ENCODE results near the gene NR1D2.

NR1D2 gene

DNA sequence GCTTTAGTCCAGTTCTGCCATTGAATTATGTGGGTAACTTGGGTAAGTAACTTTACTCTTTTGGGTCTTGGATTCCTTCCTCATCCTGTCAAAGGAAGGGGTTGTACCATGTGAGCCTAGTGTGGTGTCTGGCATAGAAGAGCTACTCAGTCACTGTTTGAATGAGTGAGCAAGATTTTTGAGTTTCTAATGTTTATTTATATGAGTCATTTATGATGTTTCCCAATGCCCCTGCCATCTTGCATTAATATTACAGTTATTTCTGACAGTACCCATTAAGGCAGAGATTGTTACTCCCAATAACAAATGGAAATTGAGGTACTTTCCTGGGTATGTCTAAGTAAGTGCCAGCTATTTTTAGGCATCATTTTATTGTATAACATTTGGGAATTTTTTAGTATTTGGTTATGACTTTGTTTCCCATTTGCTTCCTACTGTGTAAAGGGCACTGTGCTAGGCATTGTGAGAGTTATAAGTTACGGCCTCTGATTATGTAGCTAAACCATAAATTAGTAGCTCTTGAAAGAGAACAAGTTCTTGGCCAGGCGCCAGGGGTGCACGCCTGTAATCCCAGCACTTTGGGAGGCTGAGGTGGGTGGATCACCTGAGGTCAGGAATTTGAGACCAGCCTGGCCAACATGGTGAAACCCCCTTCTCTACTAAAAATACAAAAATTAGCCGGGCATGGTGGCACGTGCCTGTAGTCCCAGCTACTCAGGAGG lies 23.5 kb downstream of the NR1D2 start:
- DNase-seq, result peak in 2 of 3 experiments; percentile 7 to 55

- DNase-seq, result no peak
These were observed 24.3 kb downstream of the NR1D2 start for GRCh38 chr3:23969393-23969792.

- DNase-seq, result no peak
These were observed 26.6 kb downstream of the NR1D2 start for GRCh38 chr3:23971684-23972083.

DNA sequence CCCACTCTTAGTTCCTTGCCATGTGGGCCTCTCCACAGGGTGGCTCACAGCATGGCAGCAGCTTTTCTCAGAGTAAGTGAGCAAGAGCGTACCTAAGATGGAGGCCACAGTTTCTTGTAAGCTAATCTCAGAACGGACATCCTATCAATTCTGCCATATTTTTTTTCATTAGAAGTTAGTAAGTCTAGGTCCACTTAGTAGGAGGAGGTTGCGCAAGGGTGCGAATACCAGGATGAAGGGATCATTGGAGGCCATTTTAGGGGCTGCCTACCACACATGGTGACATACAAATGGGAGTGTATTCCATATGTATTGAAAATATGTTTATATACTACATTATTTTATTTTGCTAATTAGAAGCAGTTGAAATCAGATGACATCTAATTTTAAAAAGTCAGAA lies 31.5 kb downstream of the NR1D2 start:
- DNase-seq, result no peak

DNA sequence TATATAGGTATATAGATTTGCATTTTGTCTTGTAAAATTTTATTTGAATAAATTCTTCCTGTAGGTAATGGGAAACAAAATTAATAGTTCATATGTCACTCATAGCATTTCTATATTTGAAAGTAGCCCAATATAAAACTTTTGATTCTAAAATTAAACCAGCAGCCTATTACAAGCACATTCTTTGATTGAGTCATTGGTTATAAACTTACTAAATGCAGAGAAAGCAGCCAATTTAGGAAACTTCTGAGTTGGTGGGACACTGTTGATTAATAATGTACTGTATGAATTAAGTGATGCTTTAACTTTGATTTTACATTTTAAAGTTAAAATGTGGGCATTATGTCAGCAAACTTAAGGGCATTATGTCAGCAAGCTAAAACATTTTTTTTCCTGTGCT lies 34.5 kb downstream of the NR1D2 start:
- DNase-seq, result no peak

GRCh38 chr3:23981136-23981535 lies 36.0 kb downstream of the NR1D2 start:
- DNase-seq, result no peak

DNA sequence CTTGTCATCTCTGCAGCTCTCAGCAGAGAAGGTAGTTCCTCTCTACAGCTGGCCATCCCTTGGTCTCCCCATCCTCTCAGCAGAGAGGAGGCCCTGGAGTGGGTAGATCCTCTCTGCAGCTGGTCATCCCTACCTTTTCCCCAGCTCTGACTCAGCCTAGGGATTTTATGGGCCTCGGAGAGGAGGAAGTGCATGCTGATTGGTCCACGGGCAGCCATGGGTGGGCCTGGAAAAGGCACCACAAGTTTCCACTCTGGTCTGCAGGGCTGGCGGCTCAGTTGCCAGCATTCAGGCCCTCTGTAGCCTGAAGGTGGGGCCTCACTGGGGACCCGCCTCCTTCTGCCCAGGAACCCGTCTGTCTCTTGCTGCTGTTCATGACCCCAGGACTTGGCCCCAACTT lies 36.9 kb downstream of the NR1D2 start:
- DNase-seq, result no peak

GRCh38 chr3:23984934-23985333 lies 39.8 kb downstream of the NR1D2 start:
- no peak for DNase-seq

DNA sequence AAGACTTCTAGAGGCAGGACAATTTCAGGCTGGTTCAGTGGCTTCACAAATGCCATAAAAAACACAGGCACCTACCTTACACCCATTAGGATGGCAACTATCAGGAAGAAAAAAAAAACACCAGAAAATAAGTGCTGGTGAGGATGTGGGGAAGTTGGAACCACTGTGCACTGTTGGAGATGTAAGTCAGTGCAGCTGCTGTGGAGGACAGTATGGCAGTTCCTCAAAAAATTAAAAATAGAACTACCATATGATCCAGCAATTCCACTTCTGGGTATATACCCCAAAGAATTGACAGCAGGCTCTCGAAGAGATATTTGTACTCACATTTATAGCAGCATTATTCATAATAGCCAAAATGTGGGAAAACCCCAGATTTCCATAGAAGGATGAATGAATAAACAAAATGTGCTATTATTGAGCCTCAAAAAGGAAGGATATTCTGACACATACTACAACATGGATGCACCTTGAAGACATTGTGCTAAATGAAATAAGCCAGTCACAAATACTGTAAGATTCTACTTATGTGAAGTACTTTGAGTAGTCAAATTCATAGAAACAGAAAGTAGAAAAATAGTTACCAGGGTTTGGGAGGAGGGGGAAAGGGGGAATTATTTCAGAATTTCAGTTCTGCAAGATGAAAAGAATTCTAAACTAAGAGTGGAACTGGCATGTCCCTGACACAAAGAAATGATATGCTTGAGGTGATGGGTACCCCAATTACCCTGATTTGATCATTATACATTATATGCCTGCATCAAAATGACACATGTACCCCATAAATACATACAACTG lies 40.9 kb downstream of the NR1D2 start:
- no peak for DNase-seq

- DNase-seq, result no peak
These were observed 42.3 kb downstream of the NR1D2 start for GRCh38 chr3:23987356-23987755.

DNA sequence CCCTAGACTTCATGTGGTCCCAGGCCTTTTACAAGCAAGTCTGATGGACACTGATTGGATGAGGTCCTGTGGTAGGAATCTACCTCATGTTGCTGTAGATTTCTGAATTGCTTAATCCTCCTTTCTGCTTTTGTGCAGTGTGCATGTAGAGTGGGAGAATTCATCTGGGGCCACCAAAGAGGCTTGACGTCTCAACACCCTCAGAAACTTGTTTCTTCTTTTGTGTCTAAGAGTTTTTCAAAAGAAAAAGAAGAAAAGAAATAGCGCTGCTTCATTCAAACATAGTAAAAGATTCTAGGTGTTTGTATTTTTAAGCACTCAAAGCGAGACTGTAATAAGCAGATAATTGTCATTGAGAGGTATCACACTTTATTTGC lies 46.2 kb downstream of the NR1D2 start:
- DNase-seq, result peak in 2 of 3 experiments; percentile 34 to 79

DNA sequence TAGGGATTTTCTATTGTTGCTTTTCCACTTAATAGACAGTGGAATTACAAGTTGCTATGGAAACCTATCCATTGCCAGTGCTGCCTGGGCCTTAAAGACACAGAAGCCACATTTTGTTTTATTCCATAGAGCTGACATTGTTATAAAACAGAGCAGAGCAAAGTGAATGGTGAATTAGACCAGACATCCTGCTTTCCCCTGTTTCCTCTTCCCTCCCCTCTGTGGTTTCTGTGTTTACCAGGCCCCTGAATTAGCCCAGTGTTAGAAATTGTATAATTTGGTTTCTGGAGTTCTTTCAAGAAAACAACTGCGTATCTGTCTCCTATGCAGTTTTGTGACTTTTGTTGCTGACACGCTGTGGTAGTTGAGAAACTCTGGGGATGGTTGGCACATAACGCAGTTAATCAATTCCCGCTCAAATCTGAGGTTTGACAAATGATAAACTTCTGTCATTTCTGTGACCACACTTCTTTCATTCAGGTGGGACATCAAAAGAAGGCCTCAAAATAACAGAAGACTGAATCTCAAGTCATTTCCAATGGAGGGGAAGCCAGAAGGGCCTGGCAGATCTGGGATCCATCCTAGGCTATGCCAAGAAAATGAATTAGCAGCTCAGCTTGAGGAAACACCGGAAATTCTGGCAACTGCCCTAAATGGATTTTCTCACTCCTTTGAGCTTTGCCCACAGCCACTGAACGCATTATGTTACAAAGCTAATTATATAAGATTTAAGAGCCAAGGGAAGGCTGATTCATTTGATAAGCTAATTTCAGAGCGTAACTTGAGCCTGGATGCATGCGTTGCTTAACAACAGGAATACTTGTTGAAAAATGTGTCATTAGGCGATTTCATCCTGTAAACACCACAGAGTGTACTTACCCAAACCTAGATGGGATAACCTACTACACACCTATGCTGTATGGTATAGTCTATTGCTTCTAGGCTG lies 46.9 kb downstream of the NR1D2 start:
- peak in 2 of 3 experiments; percentile 43 to 79 for DNase-seq

DNA sequence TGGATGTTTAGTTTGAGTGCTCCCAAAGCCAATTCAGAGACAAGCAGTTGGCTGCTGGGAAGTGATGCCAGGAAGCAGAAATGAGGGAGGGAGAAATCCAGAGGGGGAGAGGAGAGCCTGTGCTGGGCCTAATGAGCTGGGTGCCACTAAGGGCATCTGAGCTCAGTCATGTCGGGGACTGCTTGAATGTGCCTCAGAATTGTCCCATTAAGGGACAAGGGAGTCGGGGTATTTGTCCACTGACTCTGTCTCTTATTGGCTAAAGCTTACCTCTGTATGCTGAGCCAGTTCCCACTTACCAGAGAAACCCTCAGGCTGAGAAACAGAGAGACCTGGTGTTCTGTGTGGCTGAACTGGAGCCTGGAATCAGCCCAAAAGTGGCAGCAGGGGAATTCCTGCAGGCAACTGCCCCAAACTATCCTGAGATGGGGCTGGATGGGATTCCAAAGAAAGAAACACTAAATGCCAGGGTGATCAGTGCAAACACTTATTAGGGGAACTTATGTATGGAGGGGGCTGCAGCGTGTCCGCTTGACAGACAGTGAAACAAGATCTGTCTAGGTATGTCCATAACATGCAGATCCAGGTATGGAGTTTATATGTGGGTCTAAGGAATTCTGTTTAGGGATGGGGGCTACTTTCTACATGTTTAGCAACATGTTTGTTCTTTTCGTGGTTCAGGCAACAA lies 48.6 kb downstream of the NR1D2 start:
- DNase-seq, result no peak

- no peak for DNase-seq
These were observed 49.1 kb downstream of the NR1D2 start for GRCh38 chr3:23994244-23994569.

DNA sequence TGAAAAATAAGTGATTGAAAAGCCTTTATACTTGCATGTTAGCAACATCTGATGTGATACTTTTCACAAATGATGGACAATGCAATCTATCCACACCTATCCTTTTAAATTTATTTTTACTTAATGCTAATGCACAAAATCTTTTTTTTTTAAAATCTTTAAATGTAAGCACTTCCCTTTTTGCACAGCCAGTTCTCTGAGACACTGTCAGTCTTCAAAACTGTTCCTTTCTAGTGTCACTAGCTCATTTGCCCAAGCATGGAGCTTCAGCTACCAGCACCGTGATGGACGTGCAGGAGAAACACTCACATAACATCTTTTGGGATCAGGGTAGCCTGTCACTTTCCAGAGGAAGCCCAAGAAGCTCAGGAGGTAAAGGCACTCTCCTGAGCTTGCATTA lies 50.1 kb downstream of the NR1D2 start:
- DNase-seq, result no peak

- DNase-seq, result no peak
These were observed 51.0 kb downstream of the NR1D2 start for GRCh38 chr3:23996095-23996524.

GRCh38 chr3:23999012-23999641 lies 54.0 kb downstream of the NR1D2 start:
- peak; percentile 28 to 67 (median 46) for DNase-seq

- no peak for DNase-seq
These were observed 57.0 kb downstream of the NR1D2 start for GRCh38 chr3:24002129-24002528.

DNA sequence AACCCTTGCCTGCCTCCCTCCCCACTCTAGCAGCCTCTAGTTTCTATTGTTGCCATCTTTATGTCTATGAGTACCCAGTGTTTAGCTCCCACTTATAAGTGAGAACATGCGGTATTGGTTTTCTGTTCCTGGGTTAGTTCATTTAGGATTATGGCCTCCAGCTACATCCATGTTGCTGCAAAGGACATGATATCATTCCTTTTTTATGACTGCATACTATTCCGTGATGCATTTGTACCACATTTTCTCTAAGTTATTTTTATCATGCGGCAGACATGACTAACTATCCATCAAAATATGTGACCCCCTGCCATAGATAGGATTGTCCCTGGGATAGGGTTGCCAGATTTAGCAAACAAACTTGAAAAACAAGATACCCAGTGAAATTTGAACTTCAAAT lies 58.4 kb downstream of the NR1D2 start:
- DNase-seq, result no peak

DNA sequence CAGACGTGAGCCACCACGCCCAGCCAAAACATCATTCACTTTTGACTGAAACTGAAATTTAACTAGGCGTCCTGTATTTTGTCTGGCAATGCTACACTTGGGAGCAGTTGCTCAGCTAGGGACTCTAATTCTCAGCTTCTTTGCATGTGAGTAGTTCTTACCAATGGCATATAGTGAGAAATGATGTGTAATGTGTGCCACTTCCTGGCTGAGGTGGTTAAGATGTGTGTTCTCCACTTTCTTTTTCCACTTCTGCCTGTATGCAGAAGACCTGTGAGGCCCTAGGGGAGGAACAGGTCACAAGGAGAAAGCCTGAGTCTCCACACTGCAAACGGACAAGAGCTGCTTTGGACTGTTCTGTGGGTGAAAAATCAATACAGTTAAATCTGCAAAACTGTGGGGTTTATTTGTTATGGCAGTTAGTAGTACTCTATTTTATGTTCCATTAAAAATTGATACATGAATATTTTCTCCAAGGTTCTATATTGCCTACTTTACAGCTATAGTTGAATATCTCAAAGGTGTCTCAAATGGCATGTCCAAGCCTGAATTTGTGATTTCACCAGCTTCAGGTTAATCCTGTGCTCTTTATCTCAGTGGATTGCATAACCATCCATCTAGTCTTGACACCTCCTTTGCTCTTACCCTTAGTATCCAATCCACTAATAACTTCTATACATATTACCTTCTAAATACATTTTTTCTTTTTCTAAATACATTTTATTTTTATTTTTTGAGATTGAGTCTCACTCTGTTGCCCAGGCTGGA lies 59.3 kb downstream of the NR1D2 start:
- no peak for DNase-seq

- no peak for DNase-seq
These were observed 60.6 kb downstream of the NR1D2 start for GRCh38 chr3:24005669-24006068.
